ENCODE results near the gene TSPAN9.

TSPAN9 gene

GRCh38 chr12:3042394-3042793, 34.8 kb upstream of the TSPAN9 start:
- H3K9ac ChIP-seq (ENCODE audit: low read length), result peak overlapping the region; percentile 46; the same call in 1 of the 2 replicates

GRCh38 chr12:3042826-3043225, 34.4 kb upstream of the TSPAN9 start:
- Histone ChIP-seq H3K9me3 (ENCODE audit: low read length) (no peaks in the 10 kb centered on the region), H3K4me1 (ENCODE audit: insufficient read depth, low read length, severe bottlenecking) (peaks cover 27% of the 10 kb centered on the region), H3K27ac (ENCODE audit: low read depth, low read length, poor library complexity, severe bottlenecking) (peak overlapping the region; percentile 92), H3K9me2 (ENCODE audit: low read depth, low read length) (no peaks in the 10 kb centered on the region), H3K4me2 (ENCODE audit: low read length) (peak overlapping the region; percentile 49), H2AFZ (ENCODE audit: low read length) (no peak overlapping the region), H3K9ac (ENCODE audit: low read length) (no peak overlapping the region; the same call in 1 of the 2 replicates), H3K4me3 (ENCODE audit: low read depth, low read length, poor library complexity, severe bottlenecking) (peak overlapping the region; percentile 22), H3K36me3 (ENCODE audit: insufficient read depth, low read length) (no peaks in the 10 kb centered on the region), H3F3A (ENCODE audit: insufficient read depth, low read length) (no peaks in the 10 kb centered on the region), H3K79me2 (ENCODE audit: insufficient read depth, low read length) (no peaks in the 10 kb centered on the region), H4K20me1 (ENCODE audit: insufficient read depth, low read length) (no peaks in the 10 kb centered on the region), H3K27me3 (ENCODE audit: insufficient read depth, low read length) (no peaks in the 10 kb centered on the region)
- TF ChIP-seq EZH2 (IDR thresholded peaks at IDR 0.05; ENCODE audit: borderline replicate concordance, low read length) (no peak), CTCF (IDR thresholded peaks at IDR 0.05; ENCODE audit: low read length) (no peak)

More at GRCh38 chr12:3042394-3042793, 34.8 kb upstream of the TSPAN9 start:
- H3K4me2 ChIP-seq (ENCODE audit: low read length), result peak overlapping the region; percentile 49
- no peak overlapping the region for H2AFZ ChIP-seq (ENCODE audit: low read length)
- H3K27me3 ChIP-seq (ENCODE audit: insufficient read depth, low read length), result no peaks in the 10 kb centered on the region
- H4K20me1 ChIP-seq (ENCODE audit: insufficient read depth, low read length), result no peaks in the 10 kb centered on the region
- peak overlapping the region; percentile 22 for H3K4me3 ChIP-seq (ENCODE audit: low read depth, low read length, poor library complexity, severe bottlenecking)
- no peaks in the 10 kb centered on the region for H3K36me3 ChIP-seq (ENCODE audit: insufficient read depth, low read length)
- H3K79me2 ChIP-seq (ENCODE audit: insufficient read depth, low read length), result no peaks in the 10 kb centered on the region
- peak overlapping the region; percentile 92 for H3K27ac ChIP-seq (ENCODE audit: low read depth, low read length, poor library complexity, severe bottlenecking)
- peaks cover 27% of the 10 kb centered on the region for H3K4me1 ChIP-seq (ENCODE audit: insufficient read depth, low read length, severe bottlenecking)
- H3K9me3 ChIP-seq (ENCODE audit: low read length), result no peaks in the 10 kb centered on the region
- H3F3A ChIP-seq (ENCODE audit: insufficient read depth, low read length), result no peaks in the 10 kb centered on the region
- H3K9me2 ChIP-seq (ENCODE audit: low read depth, low read length), result no peaks in the 10 kb centered on the region
- TF ChIP-seq EZH2 (IDR thresholded peaks at IDR 0.05; ENCODE audit: borderline replicate concordance, low read length), result no peak
- no peak for TF ChIP-seq CTCF (IDR thresholded peaks at IDR 0.05; ENCODE audit: low read length)

- Histone ChIP-seq H4K20me1 (ENCODE audit: insufficient read depth, low read length) (no peaks in the 10 kb centered on the region), H3K9me3 (ENCODE audit: low read length) (no peaks in the 10 kb centered on the region), H3K27ac (ENCODE audit: low read depth, low read length, poor library complexity, severe bottlenecking) (peak overlapping the region; percentile 92), H3F3A (ENCODE audit: insufficient read depth, low read length) (no peaks in the 10 kb centered on the region), H3K9me2 (ENCODE audit: low read depth, low read length) (no peaks in the 10 kb centered on the region), H3K79me2 (ENCODE audit: insufficient read depth, low read length) (no peaks in the 10 kb centered on the region), H3K9ac (ENCODE audit: low read length) (no peak overlapping the region; the same call in 1 of the 2 replicates), H3K4me3 (ENCODE audit: low read depth, low read length, poor library complexity, severe bottlenecking) (no peak overlapping the region), H3K4me2 (ENCODE audit: low read length) (no peak overlapping the region; the same call in 1 of the 2 replicates), H3K36me3 (ENCODE audit: insufficient read depth, low read length) (no peaks in the 10 kb centered on the region), H3K27me3 (ENCODE audit: insufficient read depth, low read length) (no peaks in the 10 kb centered on the region), H2AFZ (ENCODE audit: low read length) (no peak overlapping the region), H3K4me1 (ENCODE audit: insufficient read depth, low read length, severe bottlenecking) (peaks cover 27% of the 10 kb centered on the region)
- TF ChIP-seq EZH2 (IDR thresholded peaks at IDR 0.05; ENCODE audit: borderline replicate concordance, low read length) (no peak), CTCF (IDR thresholded peaks at IDR 0.05; ENCODE audit: low read length) (no peak)
Observed at GRCh38 chr12:3043406-3043805, 33.8 kb upstream of the TSPAN9 start.

Measured in OCI-LY1 (cell line).